ENCODE data around the gene SUCLG2.

The SUCLG2 gene

GRCh38 chr3:67384016-67384415 lies 270.4 kb downstream of the SUCLG2 start:
- no peak for DNase-seq (ENCODE audit: low read depth)

- DNase-seq (ENCODE audit: low read depth) = no peak
Observed at GRCh38 chr3:67383379-67383778, 271.0 kb downstream of the SUCLG2 start.

- no peak for DNase-seq (ENCODE audit: low read depth)
Observed at GRCh38 chr3:67382536-67382935, 271.9 kb downstream of the SUCLG2 start.

GRCh38 chr3:67381667-67382272 lies 272.6 kb downstream of the SUCLG2 start:
- DNase-seq (ENCODE audit: low read depth) = no peak

- DNase-seq (ENCODE audit: low read depth) = no peak
Observed at GRCh38 chr3:67380118-67380517, 274.3 kb downstream of the SUCLG2 start.

GRCh38 chr3:67377299-67377698 lies 277.1 kb downstream of the SUCLG2 start:
- DNase-seq (ENCODE audit: low read depth) = no peak

GRCh38 chr3:67376416-67376815 lies 278.0 kb downstream of the SUCLG2 start:
- no peak for DNase-seq (ENCODE audit: low read depth)

GRCh38 chr3:67375976-67376375 lies 278.4 kb downstream of the SUCLG2 start:
- no peak for DNase-seq (ENCODE audit: low read depth)

GRCh38 chr3:67362686-67363085 lies 291.7 kb downstream of the SUCLG2 start:
- DNase-seq (ENCODE audit: low read depth) = no peak

- DNase-seq (ENCODE audit: low read depth) = no peak
Observed at GRCh38 chr3:67361770-67362169, 292.6 kb downstream of the SUCLG2 start.

- DNase-seq (ENCODE audit: low read depth) = no peak
Observed at GRCh38 chr3:67361323-67361722, 293.1 kb downstream of the SUCLG2 start.

GRCh38 chr3:67357610-67358458 lies 296.6 kb downstream of the SUCLG2 start:
- DNase-seq (ENCODE audit: low read depth) = no peak

GRCh38 chr3:67349551-67350174 lies 304.7 kb downstream of the SUCLG2 start:
- DNase-seq (ENCODE audit: low read depth) = no peak

GRCh38 chr3:67346081-67346480 lies 308.3 kb downstream of the SUCLG2 start:
- DNase-seq (ENCODE audit: low read depth) = no peak

- DNase-seq (ENCODE audit: low read depth) = no peak
Observed at GRCh38 chr3:67335813-67336212, 318.6 kb downstream of the SUCLG2 start.

- DNase-seq (ENCODE audit: low read depth) = no peak
Observed at GRCh38 chr3:67334588-67334987, 319.8 kb downstream of the SUCLG2 start.

GRCh38 chr3:67329358-67329757 lies 325.1 kb downstream of the SUCLG2 start:
- no peak for DNase-seq (ENCODE audit: low read depth)

GRCh38 chr3:67327582-67327981 lies 326.8 kb downstream of the SUCLG2 start:
- no peak for DNase-seq (ENCODE audit: low read depth)

- no peak for DNase-seq (ENCODE audit: low read depth)
Observed at GRCh38 chr3:67325231-67325630, 329.2 kb downstream of the SUCLG2 start.
